ENCODE data around the gene RNU5D-1.
A peak's percentile ranks its signal among the peaks of the same experiment; 100 is the strongest.

RNU5D-1 gene

DNA sequence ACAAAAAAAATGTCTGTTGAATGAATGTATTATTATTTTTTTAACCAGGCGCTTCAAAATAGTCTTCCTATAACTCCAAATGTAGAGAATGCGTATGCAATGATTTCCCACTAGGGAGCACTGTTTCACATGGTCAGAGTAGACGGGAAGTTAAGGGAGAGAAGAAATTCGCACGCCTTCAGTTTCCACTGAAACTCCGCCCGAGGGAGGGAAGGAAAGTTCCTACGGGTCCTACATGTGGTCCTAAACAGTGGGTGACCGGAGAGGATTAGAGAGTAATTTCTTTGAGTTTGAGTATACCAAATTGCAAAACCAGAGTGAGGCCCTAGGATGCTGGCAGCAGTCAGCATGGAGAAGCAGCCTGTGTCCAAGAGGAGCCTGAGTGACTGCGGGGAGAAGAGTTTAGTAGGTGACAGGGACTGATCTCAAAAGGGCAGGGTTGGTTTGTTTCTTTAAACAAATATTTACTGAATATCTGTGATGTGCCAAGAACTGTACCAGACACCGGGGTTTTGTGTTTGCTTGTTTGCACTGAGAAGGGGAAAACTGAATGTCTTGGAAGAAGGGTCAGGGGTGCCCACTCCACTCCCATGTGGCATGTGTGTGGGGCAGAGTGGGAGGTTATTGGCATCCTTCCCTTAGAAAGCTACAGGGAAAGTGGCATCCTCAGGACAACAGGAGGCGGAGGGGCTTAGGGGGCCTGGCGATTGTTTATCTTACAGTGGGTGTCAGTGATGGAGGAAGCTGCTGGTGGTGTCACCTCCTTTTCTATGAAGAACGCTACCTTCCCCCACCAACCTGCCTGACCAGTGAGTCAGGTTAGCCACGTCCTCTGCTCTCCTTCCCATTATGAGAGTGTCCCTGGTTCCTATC lies 22.8 kb downstream of the RNU5D-1 start:
- Mint-ChIP-seq H3K36me3 (ENCODE audit: low read depth) (peaks cover 20% of the 10 kb centered on the region), H3K9me3 (peaks cover 22% of the 10 kb centered on the region), H3K4me3 (no peak overlapping the region), H3K27me3 (ENCODE audit: low read depth, poor library complexity) (peaks cover 27% of the 10 kb centered on the region), H3K4me1 (peaks cover 22% of the 10 kb centered on the region), H3K27ac (no peak overlapping the region)
- DNase-seq: no peak
- TF ChIP-seq, protein P1, sequence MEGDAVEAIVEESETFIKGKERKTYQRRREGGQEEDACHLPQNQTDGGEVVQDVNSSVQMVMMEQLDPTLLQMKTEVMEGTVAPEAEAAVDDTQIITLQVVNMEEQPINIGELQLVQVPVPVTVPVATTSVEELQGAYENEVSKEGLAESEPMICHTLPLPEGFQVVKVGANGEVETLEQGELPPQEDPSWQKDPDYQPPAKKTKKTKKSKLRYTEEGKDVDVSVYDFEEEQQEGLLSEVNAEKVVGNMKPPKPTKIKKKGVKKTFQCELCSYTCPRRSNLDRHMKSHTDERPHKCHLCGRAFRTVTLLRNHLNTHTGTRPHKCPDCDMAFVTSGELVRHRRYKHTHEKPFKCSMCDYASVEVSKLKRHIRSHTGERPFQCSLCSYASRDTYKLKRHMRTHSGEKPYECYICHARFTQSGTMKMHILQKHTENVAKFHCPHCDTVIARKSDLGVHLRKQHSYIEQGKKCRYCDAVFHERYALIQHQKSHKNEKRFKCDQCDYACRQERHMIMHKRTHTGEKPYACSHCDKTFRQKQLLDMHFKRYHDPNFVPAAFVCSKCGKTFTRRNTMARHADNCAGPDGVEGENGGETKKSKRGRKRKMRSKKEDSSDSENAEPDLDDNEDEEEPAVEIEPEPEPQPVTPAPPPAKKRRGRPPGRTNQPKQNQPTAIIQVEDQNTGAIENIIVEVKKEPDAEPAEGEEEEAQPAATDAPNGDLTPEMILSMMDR (IDR thresholded peaks at IDR 0.05): no peak

DNA sequence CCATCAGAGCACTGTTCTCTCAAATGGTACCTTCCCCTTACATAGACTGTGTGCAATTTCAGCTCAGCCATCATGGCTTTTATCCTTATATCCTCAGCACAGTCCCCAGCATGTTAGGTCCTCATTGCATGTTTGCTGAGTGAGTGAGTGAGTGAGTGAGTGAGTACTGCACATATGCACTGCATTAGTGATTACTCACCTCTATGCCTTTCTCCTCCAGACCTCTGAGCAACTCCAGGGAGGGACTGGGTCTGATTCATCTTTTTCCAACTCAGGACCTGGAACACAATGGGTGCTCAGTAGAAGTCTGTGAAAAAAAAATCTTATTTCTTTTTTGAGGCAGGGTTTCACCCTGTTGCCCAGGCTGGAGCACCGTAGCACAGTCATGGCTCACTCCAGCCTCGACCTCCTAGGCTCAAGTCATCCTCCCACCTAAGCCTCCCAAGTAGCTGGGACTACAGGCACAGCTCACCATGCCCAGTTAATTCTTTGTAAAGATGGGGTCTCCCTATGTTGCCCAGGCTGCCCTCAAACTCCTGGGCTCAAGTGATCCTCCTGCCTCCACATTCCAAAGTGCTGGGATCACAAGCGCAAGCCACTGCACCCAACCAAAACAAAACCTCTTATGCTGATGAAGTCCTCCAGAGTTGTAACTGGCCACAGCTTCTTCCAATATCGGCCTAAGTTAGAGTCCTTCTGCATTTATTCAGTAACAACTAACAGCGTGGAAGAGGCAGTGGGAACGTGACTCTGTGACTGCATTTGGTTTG lies 23.7 kb downstream of the RNU5D-1 start:
- H3K36me3 Mint-ChIP-seq (ENCODE audit: low read depth): peaks cover 20% of the 10 kb centered on the region
- peaks cover 22% of the 10 kb centered on the region for H3K9me3 Mint-ChIP-seq
- no peak for DNase-seq

DNA sequence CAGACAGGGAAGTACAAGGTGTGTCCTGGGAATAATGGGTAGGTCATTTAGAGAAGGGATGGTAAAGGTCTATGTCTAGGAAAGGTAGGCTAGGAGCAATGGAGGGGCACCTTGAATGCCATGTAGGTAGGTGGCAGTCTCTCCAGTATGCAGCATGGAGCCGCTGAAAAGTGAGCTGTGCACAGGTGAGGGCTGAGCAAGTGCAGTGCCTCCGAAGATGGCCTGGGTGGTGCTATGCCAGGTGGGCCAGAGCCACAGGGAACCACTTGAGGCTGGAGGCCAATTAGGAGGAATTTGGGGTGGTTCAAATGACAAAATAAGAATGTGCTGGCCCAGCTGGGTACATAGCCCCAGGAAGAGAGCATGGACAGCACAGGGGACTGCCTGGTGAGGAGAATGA lies 25.0 kb downstream of the RNU5D-1 start:
- peaks cover 22% of the 10 kb centered on the region for H3K9me3 Mint-ChIP-seq
- DNase-seq: no peak
- H3K4me1 Mint-ChIP-seq: peaks cover 44% of the 10 kb centered on the region
- no peak overlapping the region for H3K4me3 Mint-ChIP-seq
- TF ChIP-seq, protein P1 (IDR thresholded peaks at IDR 0.05): no peak
- no peak overlapping the region for H3K27ac Mint-ChIP-seq
- H3K36me3 Mint-ChIP-seq (ENCODE audit: low read depth): peaks cover 20% of the 10 kb centered on the region
- H3K27me3 Mint-ChIP-seq (ENCODE audit: low read depth, poor library complexity): peaks cover 22% of the 10 kb centered on the region

More for the DNA sequence above, 23.7 kb downstream of the RNU5D-1 start:
- TF ChIP-seq, protein P1 (IDR thresholded peaks at IDR 0.05): no peak
- Mint-ChIP-seq H3K27ac (no peak overlapping the region), H3K4me1 (peaks cover 30% of the 10 kb centered on the region), H3K27me3 (ENCODE audit: low read depth, poor library complexity) (peaks cover 27% of the 10 kb centered on the region), H3K4me3 (no peak overlapping the region)

DNA sequence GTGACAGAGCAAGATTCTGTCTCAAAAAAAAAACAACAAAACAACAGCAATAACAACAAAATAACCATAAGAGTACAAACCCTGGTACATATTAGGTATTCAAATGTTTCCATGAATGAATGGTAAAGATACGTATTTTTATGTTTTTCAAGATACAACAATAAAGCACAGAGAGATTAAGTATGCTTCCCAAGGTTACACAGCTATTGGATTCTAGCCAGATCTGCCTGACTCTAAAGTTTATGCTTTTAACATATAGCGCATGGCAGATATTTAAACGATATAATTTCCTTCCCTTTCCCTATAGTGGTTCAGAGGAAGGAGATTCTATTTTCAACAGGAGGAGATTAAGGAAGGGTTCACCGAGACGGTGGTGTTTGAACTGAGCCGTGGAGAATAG lies 25.5 kb downstream of the RNU5D-1 start:
- Mint-ChIP-seq H3K27ac (no peak overlapping the region), H3K36me3 (ENCODE audit: low read depth) (peaks cover 15% of the 10 kb centered on the region), H3K9me3 (peaks cover 17% of the 10 kb centered on the region), H3K27me3 (ENCODE audit: low read depth, poor library complexity) (peaks cover 19% of the 10 kb centered on the region), H3K4me3 (no peak overlapping the region), H3K4me1 (peaks cover 48% of the 10 kb centered on the region)
- no peak for DNase-seq
- TF ChIP-seq, protein P1 (IDR thresholded peaks at IDR 0.05): no peak

DNA sequence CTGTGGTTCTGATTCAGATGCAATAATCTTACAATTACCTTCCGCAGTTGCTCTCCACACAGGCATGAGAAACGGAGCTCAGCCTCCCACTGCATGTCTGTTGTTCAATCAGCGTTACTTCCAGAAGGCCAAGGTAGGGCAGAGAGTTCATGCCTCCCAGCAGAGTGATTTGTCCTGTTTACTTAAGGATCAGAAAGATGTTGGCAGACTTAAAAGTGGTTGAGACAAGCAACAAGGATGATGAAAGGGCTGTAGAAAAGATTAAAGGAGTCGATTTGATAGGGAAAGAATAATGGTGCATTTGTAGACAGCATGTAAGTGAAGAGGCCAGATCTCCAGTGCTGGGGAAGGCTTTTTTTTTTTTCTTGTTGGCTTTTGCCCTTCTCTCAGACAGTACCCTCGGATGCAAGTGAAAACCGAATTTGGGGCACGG lies 29.8 kb downstream of the RNU5D-1 start:
- TF ChIP-seq, protein P1 (IDR thresholded peaks at IDR 0.05): no peak
- H3K4me1 Mint-ChIP-seq: peaks cover 47% of the 10 kb centered on the region
- H3K27ac Mint-ChIP-seq: peak overlapping the region; percentile 66
- H3K36me3 Mint-ChIP-seq (ENCODE audit: low read depth): no peaks in the 10 kb centered on the region
- H3K27me3 Mint-ChIP-seq (ENCODE audit: low read depth, poor library complexity): peaks cover 6% of the 10 kb centered on the region
- DNase-seq: peak; percentile 24
- no peaks in the 10 kb centered on the region for H3K9me3 Mint-ChIP-seq
- peak overlapping the region; percentile 39 for H3K4me3 Mint-ChIP-seq

All from nephron progenitor cell (in vitro differentiated cells).